ENCODE measurements around the gene MAP3K20.
"Not testable (repeated sequence)": the region's sequence is repeated elsewhere in the genome, so short reads cannot be mapped to it uniquely, and the experiment has no call there.

Gene MAP3K20

GRCh38 chr2:173272849-173273248 is 197.2 kb downstream of the MAP3K20 start:
- Histone ChIP-seq H3K9ac (ENCODE audit: low read length) (no peak overlapping the region), H3K27me3 (ENCODE audit: control insufficient read depth in 1 of 2, insufficient read depth in 2 of 2, low read length in 2 of 2) (no peaks in the 10 kb centered on the region), H3K4me3 (ENCODE audit: low read depth in 1 of 2, low read length in 2 of 2) (no peak overlapping the region), H3K27ac (ENCODE audit: low read depth, low read length) (no peak overlapping the region), H3K36me3 (ENCODE audit: insufficient read depth, low read length) (peaks cover 3% of the 10 kb centered on the region), H3K4me1 (ENCODE audit: insufficient read depth, low read length) (no peaks in the 10 kb centered on the region), H3K9me3 (ENCODE audit: low read length) (no peaks in the 10 kb centered on the region)

GRCh38 chr2:173278794-173279526 is 203.3 kb downstream of the MAP3K20 start:
- Histone ChIP-seq H3K4me3 (ENCODE audit: low read depth in 1 of 2, low read length in 2 of 2) (no peak overlapping the region), H3K36me3 (ENCODE audit: insufficient read depth, low read length) (no peaks in the 10 kb centered on the region), H3K27me3 (ENCODE audit: control insufficient read depth in 1 of 2, insufficient read depth in 2 of 2, low read length in 2 of 2) (no peaks in the 10 kb centered on the region), H3K9me3 (ENCODE audit: low read length) (no peaks in the 10 kb centered on the region), H3K4me1 (ENCODE audit: insufficient read depth, low read length) (no peaks in the 10 kb centered on the region), H3K27ac (ENCODE audit: low read depth, low read length) (no peak overlapping the region), H3K9ac (ENCODE audit: low read length) (no peak overlapping the region)

- no peaks in the 10 kb centered on the region for H3K9me3 ChIP-seq (ENCODE audit: low read length)
- no peaks in the 10 kb centered on the region for H3K4me1 ChIP-seq (ENCODE audit: insufficient read depth, low read length)
- no peaks in the 10 kb centered on the region for H3K27me3 ChIP-seq (ENCODE audit: control insufficient read depth in 1 of 2, insufficient read depth in 2 of 2, low read length in 2 of 2)
- H3K9ac ChIP-seq (ENCODE audit: low read length), result no peak overlapping the region
- H3K27ac ChIP-seq (ENCODE audit: low read depth, low read length), result no peak overlapping the region
- no peaks in the 10 kb centered on the region for H3K36me3 ChIP-seq (ENCODE audit: insufficient read depth, low read length)
- no peak overlapping the region for H3K4me3 ChIP-seq (ENCODE audit: low read depth in 1 of 2, low read length in 2 of 2)
These were observed 203.9 kb downstream of the MAP3K20 start for GRCh38 chr2:173279527-173279868.

GRCh38 chr2:173280853-173281252 is 205.2 kb downstream of the MAP3K20 start:
- no peaks in the 10 kb centered on the region for H3K4me1 ChIP-seq (ENCODE audit: insufficient read depth, low read length)
- H3K4me3 ChIP-seq (ENCODE audit: low read depth in 1 of 2, low read length in 2 of 2), result no peak overlapping the region
- H3K9me3 ChIP-seq (ENCODE audit: low read length), result no peaks in the 10 kb centered on the region
- H3K27me3 ChIP-seq (ENCODE audit: control insufficient read depth in 1 of 2, insufficient read depth in 2 of 2, low read length in 2 of 2), result no peaks in the 10 kb centered on the region
- H3K9ac ChIP-seq (ENCODE audit: low read length), result no peak overlapping the region
- H3K36me3 ChIP-seq (ENCODE audit: insufficient read depth, low read length), result no peaks in the 10 kb centered on the region
- H3K27ac ChIP-seq (ENCODE audit: low read depth, low read length), result no peak overlapping the region

- H3K9me3 ChIP-seq (ENCODE audit: low read length); H3K27ac ChIP-seq (ENCODE audit: low read depth, low read length); H3K9ac ChIP-seq (ENCODE audit: low read length); H3K4me1 ChIP-seq (ENCODE audit: insufficient read depth, low read length); H3K27me3 ChIP-seq (ENCODE audit: control insufficient read depth in 1 of 2, insufficient read depth in 2 of 2, low read length in 2 of 2); H3K36me3 ChIP-seq (ENCODE audit: insufficient read depth, low read length); H3K4me3 ChIP-seq (ENCODE audit: low read depth in 1 of 2, low read length in 2 of 2): not testable (repeated sequence)
These were observed 206.3 kb downstream of the MAP3K20 start for GRCh38 chr2:173281898-173282297.

- no peaks in the 10 kb centered on the region for H3K27me3 ChIP-seq (ENCODE audit: control insufficient read depth in 1 of 2, insufficient read depth in 2 of 2, low read length in 2 of 2)
- no peaks in the 10 kb centered on the region for H3K36me3 ChIP-seq (ENCODE audit: insufficient read depth, low read length)
- H3K9me3 ChIP-seq (ENCODE audit: low read length), result no peaks in the 10 kb centered on the region
- no peak overlapping the region for H3K27ac ChIP-seq (ENCODE audit: low read depth, low read length)
- no peak overlapping the region for H3K4me3 ChIP-seq (ENCODE audit: low read depth in 1 of 2, low read length in 2 of 2)
- H3K4me1 ChIP-seq (ENCODE audit: insufficient read depth, low read length), result no peaks in the 10 kb centered on the region
- no peak overlapping the region for H3K9ac ChIP-seq (ENCODE audit: low read length)
These were observed 207.3 kb downstream of the MAP3K20 start for GRCh38 chr2:173282795-173283545.

GRCh38 chr2:173286153-173286809 is 210.6 kb downstream of the MAP3K20 start:
- no peaks in the 10 kb centered on the region for H3K9me3 ChIP-seq (ENCODE audit: low read length)
- H3K4me1 ChIP-seq (ENCODE audit: insufficient read depth, low read length), result no peaks in the 10 kb centered on the region
- no peaks in the 10 kb centered on the region for H3K36me3 ChIP-seq (ENCODE audit: insufficient read depth, low read length)
- no peak overlapping the region for H3K4me3 ChIP-seq (ENCODE audit: low read depth in 1 of 2, low read length in 2 of 2)
- no peak overlapping the region for H3K27ac ChIP-seq (ENCODE audit: low read depth, low read length)
- H3K9ac ChIP-seq (ENCODE audit: low read length), result no peak overlapping the region
- no peaks in the 10 kb centered on the region for H3K27me3 ChIP-seq (ENCODE audit: control insufficient read depth in 1 of 2, insufficient read depth in 2 of 2, low read length in 2 of 2)

GRCh38 chr2:173287594-173287993 is 211.9 kb downstream of the MAP3K20 start:
- Histone ChIP-seq H3K9ac (ENCODE audit: low read length) (no peak overlapping the region), H3K36me3 (ENCODE audit: insufficient read depth, low read length) (no peaks in the 10 kb centered on the region), H3K4me1 (ENCODE audit: insufficient read depth, low read length) (no peaks in the 10 kb centered on the region)

GRCh38 chr2:173288561-173288960 is 212.9 kb downstream of the MAP3K20 start:
- Histone ChIP-seq H3K4me1 (ENCODE audit: insufficient read depth, low read length) (no peaks in the 10 kb centered on the region), H3K36me3 (ENCODE audit: insufficient read depth, low read length) (no peaks in the 10 kb centered on the region), H3K9ac (ENCODE audit: low read length) (no peak overlapping the region), H3K27me3 (ENCODE audit: control insufficient read depth in 1 of 2, insufficient read depth in 2 of 2, low read length in 2 of 2) (no peaks in the 10 kb centered on the region), H3K4me3 (ENCODE audit: low read depth in 1 of 2, low read length in 2 of 2) (no peak overlapping the region), H3K9me3 (ENCODE audit: low read length) (no peaks in the 10 kb centered on the region), H3K27ac (ENCODE audit: low read depth, low read length) (no peak overlapping the region)

More at GRCh38 chr2:173287594-173287993, 211.9 kb downstream of the MAP3K20 start:
- Histone ChIP-seq H3K9me3 (ENCODE audit: low read length) (no peaks in the 10 kb centered on the region), H3K27ac (ENCODE audit: low read depth, low read length) (no peak overlapping the region), H3K27me3 (ENCODE audit: control insufficient read depth in 1 of 2, insufficient read depth in 2 of 2, low read length in 2 of 2) (no peaks in the 10 kb centered on the region), H3K4me3 (ENCODE audit: low read depth in 1 of 2, low read length in 2 of 2) (no peak overlapping the region)

GRCh38 chr2:173290046-173290445 is 214.4 kb downstream of the MAP3K20 start:
- Histone ChIP-seq H3K9ac (ENCODE audit: low read length) (no peak overlapping the region), H3K9me3 (ENCODE audit: low read length) (no peaks in the 10 kb centered on the region), H3K27me3 (ENCODE audit: control insufficient read depth in 1 of 2, insufficient read depth in 2 of 2, low read length in 2 of 2) (no peaks in the 10 kb centered on the region), H3K27ac (ENCODE audit: low read depth, low read length) (no peak overlapping the region), H3K36me3 (ENCODE audit: insufficient read depth, low read length) (no peaks in the 10 kb centered on the region), H3K4me1 (ENCODE audit: insufficient read depth, low read length) (no peaks in the 10 kb centered on the region), H3K4me3 (ENCODE audit: low read depth in 1 of 2, low read length in 2 of 2) (no peak overlapping the region)

GRCh38 chr2:173290518-173290917 is 214.9 kb downstream of the MAP3K20 start:
- Histone ChIP-seq H3K4me3 (ENCODE audit: low read depth in 1 of 2, low read length in 2 of 2) (no peak overlapping the region), H3K4me1 (ENCODE audit: insufficient read depth, low read length) (no peaks in the 10 kb centered on the region), H3K27ac (ENCODE audit: low read depth, low read length) (no peak overlapping the region), H3K9me3 (ENCODE audit: low read length) (no peaks in the 10 kb centered on the region), H3K27me3 (ENCODE audit: control insufficient read depth in 1 of 2, insufficient read depth in 2 of 2, low read length in 2 of 2) (no peaks in the 10 kb centered on the region), H3K9ac (ENCODE audit: low read length) (no peak overlapping the region), H3K36me3 (ENCODE audit: insufficient read depth, low read length) (no peaks in the 10 kb centered on the region)
